GM18951 (cell line): Measurements from ENCODE around the gene EXTL1.

Experiments used
- POLR2A ChIP-seq: IDR thresholded peaks from 4 replicates; pipeline ENCODE4 v1.6.1; 2011; ENCODE audit warnings: mild to moderate bottlenecking; ENCODE audit not compliant: insufficient read length, insufficient read depth; ENCODE audit errors: extremely low read depth
- in situ Hi-C: fragments of 300-500 bp; cut with MboI; formaldehyde crosslinking; loops from one replicate; pipeline ENCODE4 v1.12.0; 2022; ENCODE audit warnings: low sequenced_read_pairs, mixed read lengths, inconsistent platforms; ENCODE audit not compliant: unreplicated experiment

Gene EXTL1

GRCh38 chr1:26020941-26021646 lies 481 bp upstream of the EXTL1 start:
- in situ Hi-C loops = no loop called here
- TF ChIP-seq POLR2A = no peak

- no peak for TF ChIP-seq POLR2A
- in situ Hi-C loops = no loop called here
Measured at GRCh38 chr1:26022404-26022779, 817 bp downstream of the EXTL1 start.

- in situ Hi-C loops = no loop called here
- TF ChIP-seq POLR2A = no peak
Measured at GRCh38 chr1:26023009-26023408, 1.4 kb downstream of the EXTL1 start.

GRCh38 chr1:26023826-26024225 lies 2.3 kb downstream of the EXTL1 start:
- in situ Hi-C loops = no loop called here
- TF ChIP-seq POLR2A = no peak

- TF ChIP-seq POLR2A = no peak
- in situ Hi-C loops = no loop called here
Measured at GRCh38 chr1:26025060-26025459, 3.5 kb downstream of the EXTL1 start.

GRCh38 chr1:26025517-26025916 lies 3.9 kb downstream of the EXTL1 start:
- TF ChIP-seq POLR2A = no peak
- in situ Hi-C loops = no loop called here

GRCh38 chr1:26027716-26028489 lies 6.3 kb downstream of the EXTL1 start:
- in situ Hi-C loops = no loop called here

GRCh38 chr1:26028490-26028980 lies 7.0 kb downstream of the EXTL1 start:
- no peak for TF ChIP-seq POLR2A

More at GRCh38 chr1:26027716-26028489, 6.3 kb downstream of the EXTL1 start:
- TF ChIP-seq POLR2A = no peak

GRCh38 chr1:26029054-26029863 lies 7.7 kb downstream of the EXTL1 start:
- TF ChIP-seq POLR2A = no peak
- in situ Hi-C loops = no loop called here

More at GRCh38 chr1:26028490-26028980, 7.0 kb downstream of the EXTL1 start:
- in situ Hi-C loops = no loop called here

GRCh38 chr1:26029864-26030481 lies 8.4 kb downstream of the EXTL1 start:
- in situ Hi-C loops = no loop called here
- TF ChIP-seq POLR2A = no peak

- no peak for TF ChIP-seq POLR2A
- in situ Hi-C loops = no loop called here
Measured at GRCh38 chr1:26031196-26031595, 9.6 kb downstream of the EXTL1 start.

- in situ Hi-C loops = no loop called here
- TF ChIP-seq POLR2A = no peak
Measured at GRCh38 chr1:26031611-26032220, 10.1 kb downstream of the EXTL1 start.
